Nephron (organoid): Measurements from ENCODE around the gene MRPS15.
A peak's percentile ranks its signal among the peaks of the same experiment; 100 is the strongest.

Experiments
- H3K27ac Mint-ChIP-seq, 3 experiments: 2 replicates each; pipeline ENCODE4 v1.8.0; 2020; ENCODE audit warnings: mixed read lengths in 3 of 3, mild to moderate bottlenecking in 2 of 3, moderate library complexity in 1 of 3
- H3K27me3 Mint-ChIP-seq: 2 replicates; pipeline ENCODE4 v1.8.0; 2021; ENCODE audit warnings: low read depth, mild to moderate bottlenecking, moderate library complexity, mixed read lengths
- H3K36me3 Mint-ChIP-seq: 2 replicates; pipeline ENCODE4 v1.8.0; 2020; ENCODE audit warnings: low read depth, mixed read lengths
- H3K4me1 Mint-ChIP-seq: 2 replicates; pipeline ENCODE4 v1.8.0; 2020; ENCODE audit warnings: mixed read lengths
- H3K4me3 Mint-ChIP-seq, 3 experiments: 2 replicates each; pipeline ENCODE4 v1.8.0; 2020; ENCODE audit warnings: mild to moderate bottlenecking in 3 of 3, mixed read lengths in 3 of 3, moderate library complexity in 2 of 3
- H3K9me3 Mint-ChIP-seq: 2 replicates; pipeline ENCODE4 v1.8.0; 2020; ENCODE audit warnings: mixed read lengths
- CTCF ChIP-seq, 3 experiments: fragments of 200-600 bp; sonication (generic); IDR thresholded peaks; one replicate each; pipeline ENCODE4 v1.5.0; 2021; ENCODE audit warnings: antibody characterized with exemption in 3 of 3; ENCODE audit not compliant: unreplicated experiment in 3 of 3

The MRPS15 gene

GRCh38 chr1:36475341-36475740 is 11.2 kb upstream of the MRPS15 start:
- H3K27ac Mint-ChIP-seq = no peak overlapping the region
- no peaks in the 10 kb centered on the region for H3K27me3 Mint-ChIP-seq
- no peaks in the 10 kb centered on the region for H3K9me3 Mint-ChIP-seq
- no peaks in the 10 kb centered on the region for H3K36me3 Mint-ChIP-seq
- TF ChIP-seq CTCF (IDR thresholded peaks at IDR 0.05; ENCODE audit: unreplicated experiment in 3 of 3) = no peak
- no peak overlapping the region for H3K4me3 Mint-ChIP-seq
- H3K4me1 Mint-ChIP-seq = peaks cover 9% of the 10 kb centered on the region

- H3K27me3 Mint-ChIP-seq = no peaks in the 10 kb centered on the region
- no peak overlapping the region for H3K4me3 Mint-ChIP-seq
- H3K27ac Mint-ChIP-seq = no peak overlapping the region
- TF ChIP-seq CTCF (IDR thresholded peaks at IDR 0.05; ENCODE audit: unreplicated experiment in 3 of 3) = no peak
- H3K4me1 Mint-ChIP-seq = peaks cover 9% of the 10 kb centered on the region
- H3K9me3 Mint-ChIP-seq = no peaks in the 10 kb centered on the region
- H3K36me3 Mint-ChIP-seq = no peaks in the 10 kb centered on the region
Measured at GRCh38 chr1:36472656-36473055, 8.5 kb upstream of the MRPS15 start.

GRCh38 chr1:36471830-36472641 is 7.9 kb upstream of the MRPS15 start:
- Mint-ChIP-seq H3K36me3 (no peaks in the 10 kb centered on the region), H3K27ac (peak overlapping the region in 1 of 3 experiments; percentile 15), H3K4me3 (no peak overlapping the region), H3K27me3 (no peaks in the 10 kb centered on the region), H3K9me3 (no peaks in the 10 kb centered on the region), H3K4me1 (peaks cover 9% of the 10 kb centered on the region)
- TF ChIP-seq CTCF (IDR thresholded peaks at IDR 0.05; ENCODE audit: unreplicated experiment in 3 of 3) = no peak

- no peaks in the 10 kb centered on the region for H3K36me3 Mint-ChIP-seq
- H3K9me3 Mint-ChIP-seq = no peaks in the 10 kb centered on the region
- no peak overlapping the region for H3K4me3 Mint-ChIP-seq
- no peaks in the 10 kb centered on the region for H3K27me3 Mint-ChIP-seq
- TF ChIP-seq CTCF (IDR thresholded peaks at IDR 0.05; ENCODE audit: unreplicated experiment in 3 of 3) = no peak
- H3K4me1 Mint-ChIP-seq = peaks cover 24% of the 10 kb centered on the region
- no peak overlapping the region for H3K27ac Mint-ChIP-seq
Measured at GRCh38 chr1:36469163-36469562, 5.0 kb upstream of the MRPS15 start.

- Mint-ChIP-seq H3K27ac (no peak overlapping the region), H3K9me3 (no peaks in the 10 kb centered on the region), H3K27me3 (no peaks in the 10 kb centered on the region)
Measured at GRCh38 chr1:36467700-36468455, 3.7 kb upstream of the MRPS15 start.

More at GRCh38 chr1:36467700-36468455, 3.7 kb upstream of the MRPS15 start:
- H3K4me1 Mint-ChIP-seq = peaks cover 34% of the 10 kb centered on the region
- no peak overlapping the region for H3K4me3 Mint-ChIP-seq
- H3K36me3 Mint-ChIP-seq = no peaks in the 10 kb centered on the region
- TF ChIP-seq CTCF (IDR thresholded peaks at IDR 0.05; ENCODE audit: unreplicated experiment in 3 of 3) = no peak
